ENCODE data around the gene BAG5.
A peak's percentile ranks its signal among the peaks of the same experiment; 100 is the strongest.
"Not testable (repeated sequence)": the region's sequence is repeated elsewhere in the genome, so short reads cannot be mapped to it uniquely, and the experiment has no call there.

BAG5 gene

DNA sequence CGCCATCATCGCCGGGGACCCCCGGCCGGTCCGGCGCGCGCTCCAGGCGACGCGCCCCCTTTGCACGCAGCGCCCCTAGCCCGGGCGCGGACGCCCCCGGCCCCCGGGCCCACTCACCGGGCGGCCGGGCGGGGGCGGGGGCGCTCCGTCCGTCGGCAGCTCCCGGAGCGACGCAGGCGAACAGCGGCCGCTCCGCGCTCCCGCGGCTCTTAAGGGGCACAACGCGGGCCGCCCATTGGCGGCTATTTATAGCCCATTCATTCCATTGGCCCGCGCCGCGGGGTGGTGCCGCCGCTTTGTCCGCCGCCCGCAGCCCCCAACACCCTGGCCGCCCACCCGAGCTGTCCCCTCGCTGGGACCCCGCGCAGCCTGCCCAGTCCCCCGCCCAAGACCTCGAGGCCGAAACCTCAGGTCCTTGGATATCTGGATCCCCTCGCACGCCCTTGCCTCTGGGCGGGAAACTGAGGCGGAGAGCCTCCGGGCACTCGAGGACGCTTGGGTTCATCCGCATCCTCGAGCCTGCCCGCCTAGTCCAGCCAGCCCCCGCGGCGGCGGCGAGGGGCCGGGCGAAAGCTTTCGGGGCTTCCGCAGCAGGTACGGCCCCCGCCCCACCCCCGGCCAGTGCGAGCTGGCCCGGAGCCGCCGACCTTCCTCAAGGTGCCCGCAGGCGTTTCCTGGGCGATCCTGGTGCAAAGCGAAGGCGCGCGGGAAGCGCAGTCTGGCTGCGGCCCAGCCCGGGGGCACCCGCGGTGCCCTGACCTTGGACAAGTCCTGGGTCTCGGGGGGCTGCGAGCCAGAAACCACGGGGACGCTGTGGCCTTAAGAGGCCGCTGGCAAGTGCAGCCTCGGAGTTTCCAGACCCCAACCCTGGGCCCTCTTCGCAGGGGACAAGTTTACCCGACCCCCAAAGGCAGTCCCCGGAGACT, 39.5 kb downstream of the BAG5 start, which contains the start of gene CKB:
Gene CKB (minus strand): TSS at position 182 of the 926 bp plus-strand sequence. CDS start 337 bp downstream, outside the sequence.
- DNase-seq (ENCODE audit: low read depth, low spot score) = peak; percentile 81

- DNase-seq (ENCODE audit: low read depth, low spot score) = no peak
These were observed 40.4 kb downstream of the BAG5 start for GRCh38 chr14:103521951-103522563.

GRCh38 chr14:103521438-103521950, 41.0 kb downstream of the BAG5 start:
- DNase-seq (ENCODE audit: low read depth, low spot score) = no peak

- peak; percentile 88 for DNase-seq (ENCODE audit: low read depth, low spot score)
These were observed 41.6 kb downstream of the BAG5 start for GRCh38 chr14:103520657-103521437.

DNA sequence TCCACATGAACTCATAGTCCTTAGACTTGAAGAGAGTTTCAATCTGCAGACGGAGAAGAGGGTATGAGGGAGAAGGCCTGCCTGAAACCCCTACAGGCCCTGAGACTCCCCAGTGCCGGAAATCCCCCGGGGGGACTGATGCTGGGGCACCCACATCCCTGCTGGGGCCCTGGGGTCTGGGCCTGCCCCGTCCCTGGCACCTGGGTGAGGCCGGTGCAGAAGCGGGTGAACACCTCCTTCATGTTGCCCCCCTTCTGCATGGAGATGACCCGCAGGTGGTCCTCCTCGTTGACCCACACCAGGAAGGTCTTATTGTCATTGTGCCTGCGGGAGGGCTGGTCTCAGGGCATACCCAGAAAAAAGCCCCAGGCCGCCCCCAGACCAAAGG, 42.2 kb downstream of the BAG5 start:
- no peak for DNase-seq (ENCODE audit: low read depth, low spot score)

GRCh38 chr14:103519837-103520212, 42.6 kb downstream of the BAG5 start:
- peak; percentile 31 for DNase-seq (ENCODE audit: low read depth, low spot score)

DNA sequence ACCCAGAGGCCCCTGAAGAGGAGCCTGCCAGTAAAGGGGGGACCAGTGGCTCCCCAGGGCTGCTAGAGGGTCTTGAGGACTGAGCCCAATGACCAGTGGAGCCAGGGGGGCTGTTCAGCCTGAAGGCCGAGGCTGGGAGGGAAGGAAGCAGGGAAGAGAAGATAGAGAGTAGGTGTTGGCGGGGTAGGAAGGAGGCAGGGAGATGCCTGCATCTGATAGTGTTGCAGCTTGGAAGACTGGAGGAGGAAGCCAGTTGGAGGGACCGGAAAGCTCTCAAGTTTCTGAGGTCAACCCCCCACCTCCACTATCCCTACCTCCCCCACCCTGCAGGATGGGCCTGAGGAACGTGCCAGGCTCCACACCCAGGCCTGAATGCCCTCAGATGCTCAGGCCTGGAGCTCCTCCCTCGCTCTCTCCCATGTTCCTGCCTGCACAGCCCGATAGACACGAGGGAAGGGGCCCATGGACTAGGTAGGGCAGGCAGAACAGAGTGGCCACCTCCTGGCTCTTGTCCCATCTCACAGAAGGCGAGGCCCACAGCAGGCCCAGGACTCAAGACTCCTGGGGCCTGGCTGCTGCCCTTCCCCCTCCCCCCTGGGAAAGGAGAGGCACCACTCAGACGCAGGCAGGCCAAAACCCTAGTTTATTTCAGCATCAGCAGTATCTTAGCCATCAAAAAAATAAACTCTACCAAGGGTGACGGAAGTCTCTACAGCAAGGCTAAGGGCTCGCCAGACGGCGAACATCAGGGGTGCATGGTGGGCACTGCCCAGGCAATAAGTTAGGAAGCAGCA, 43.2 kb downstream of the BAG5 start:
- DNase-seq (ENCODE audit: low read depth, low spot score) = peak; percentile 30

GRCh38 chr14:103518422-103519042, 43.9 kb downstream of the BAG5 start:
- peak; percentile 81 for DNase-seq (ENCODE audit: low read depth, low spot score)

GRCh38 chr14:103517721-103518421, 44.6 kb downstream of the BAG5 start:
- DNase-seq (ENCODE audit: low read depth, low spot score) = no peak

DNA sequence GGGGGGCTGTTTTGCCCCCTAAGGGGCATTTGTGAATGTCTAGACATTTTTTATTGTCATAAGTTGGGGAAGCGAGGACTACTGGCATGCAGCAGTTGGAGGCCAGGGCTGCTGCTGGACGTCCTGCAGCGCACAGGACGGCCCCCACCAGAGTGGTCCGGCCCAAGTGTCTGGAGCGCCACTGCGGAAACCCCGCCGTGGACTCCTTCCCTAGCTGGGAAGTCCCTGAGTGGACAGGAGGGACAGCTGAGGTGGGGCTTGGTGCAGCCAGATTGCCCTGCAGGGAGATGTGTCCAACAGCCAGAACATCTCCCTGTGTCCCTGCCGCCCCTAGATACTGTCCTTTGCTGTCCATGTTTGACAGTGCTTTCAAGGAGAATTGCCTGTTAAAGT, 45.3 kb downstream of the BAG5 start:
- DNase-seq (ENCODE audit: low read depth, low spot score) = no peak

DNA sequence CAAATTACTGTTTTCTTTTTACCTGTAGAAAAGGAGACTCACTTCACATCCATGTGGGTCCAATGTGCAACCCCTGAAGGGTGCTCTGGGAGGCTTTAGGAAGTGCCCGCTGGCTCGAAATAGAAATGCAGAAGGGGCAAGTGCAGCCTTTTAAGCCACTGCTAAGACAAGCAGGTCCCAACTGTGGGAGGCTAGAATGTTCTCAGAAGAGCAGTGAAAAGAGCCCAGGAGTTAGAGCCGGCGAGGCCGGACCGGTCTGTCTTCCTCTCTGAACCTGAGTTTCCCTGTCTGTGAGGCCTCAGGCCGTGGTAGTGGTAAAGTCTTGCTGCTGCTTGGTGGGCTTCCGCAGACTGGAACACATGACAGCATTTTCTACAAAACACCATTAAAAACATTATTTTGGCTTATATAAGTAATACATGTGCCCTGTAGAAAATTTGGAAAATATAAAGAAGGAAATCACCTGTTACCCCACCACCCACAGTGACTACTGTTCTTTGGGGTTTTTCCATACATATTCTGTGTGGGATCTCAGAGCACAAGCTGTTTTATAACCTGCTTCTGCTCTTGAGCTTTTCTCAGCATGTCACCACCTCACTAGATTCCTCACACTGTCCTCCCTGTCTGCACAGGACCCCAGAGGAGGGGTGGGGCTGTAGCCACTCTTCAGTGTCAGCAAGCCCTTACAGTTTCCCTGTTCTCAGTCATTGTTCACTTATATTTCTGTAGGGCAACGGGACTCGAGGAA, 45.9 kb downstream of the BAG5 start:
- DNase-seq (ENCODE audit: low read depth, low spot score) = peak; percentile 44

DNA sequence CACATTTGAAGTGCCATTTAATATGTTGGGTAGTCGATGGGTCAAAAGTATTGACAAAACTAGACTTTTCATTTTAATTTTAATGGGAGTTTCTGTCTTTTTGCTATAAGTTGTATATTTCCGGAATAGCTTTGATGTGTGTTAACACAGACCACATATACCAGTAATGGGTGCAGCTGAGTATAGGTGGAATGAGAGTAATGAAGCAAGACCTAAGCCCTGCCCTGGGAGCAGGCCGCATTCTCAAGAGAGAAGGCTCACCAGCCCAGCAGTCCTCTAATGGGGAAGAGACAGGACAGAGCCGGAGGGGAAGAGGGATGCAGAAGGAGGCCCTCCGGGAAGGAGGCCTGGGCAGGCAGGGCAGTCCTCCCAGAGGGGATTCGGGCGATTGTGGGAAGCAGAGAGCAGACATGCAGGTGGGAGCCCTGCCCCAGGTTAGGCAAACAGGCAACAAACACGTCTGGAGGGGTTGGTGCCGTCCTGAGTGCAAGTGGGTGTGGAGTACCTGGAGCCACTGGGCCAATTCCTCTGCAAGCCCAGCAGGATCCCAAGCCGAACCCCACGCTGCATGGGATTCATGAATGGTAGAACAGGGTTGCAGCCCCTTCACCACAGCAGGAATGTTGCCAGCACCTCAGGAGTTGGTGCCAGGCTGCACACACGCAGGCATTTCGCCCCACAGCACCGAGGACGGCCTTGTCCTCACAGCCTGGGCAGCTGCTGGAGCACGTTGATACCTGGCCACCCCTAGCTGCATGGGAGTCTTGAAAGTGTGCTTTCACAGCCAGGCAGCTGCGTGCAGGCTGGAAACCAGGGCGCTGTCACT, 47.6 kb downstream of the BAG5 start:
- no peak for DNase-seq (ENCODE audit: low read depth, low spot score)

DNA sequence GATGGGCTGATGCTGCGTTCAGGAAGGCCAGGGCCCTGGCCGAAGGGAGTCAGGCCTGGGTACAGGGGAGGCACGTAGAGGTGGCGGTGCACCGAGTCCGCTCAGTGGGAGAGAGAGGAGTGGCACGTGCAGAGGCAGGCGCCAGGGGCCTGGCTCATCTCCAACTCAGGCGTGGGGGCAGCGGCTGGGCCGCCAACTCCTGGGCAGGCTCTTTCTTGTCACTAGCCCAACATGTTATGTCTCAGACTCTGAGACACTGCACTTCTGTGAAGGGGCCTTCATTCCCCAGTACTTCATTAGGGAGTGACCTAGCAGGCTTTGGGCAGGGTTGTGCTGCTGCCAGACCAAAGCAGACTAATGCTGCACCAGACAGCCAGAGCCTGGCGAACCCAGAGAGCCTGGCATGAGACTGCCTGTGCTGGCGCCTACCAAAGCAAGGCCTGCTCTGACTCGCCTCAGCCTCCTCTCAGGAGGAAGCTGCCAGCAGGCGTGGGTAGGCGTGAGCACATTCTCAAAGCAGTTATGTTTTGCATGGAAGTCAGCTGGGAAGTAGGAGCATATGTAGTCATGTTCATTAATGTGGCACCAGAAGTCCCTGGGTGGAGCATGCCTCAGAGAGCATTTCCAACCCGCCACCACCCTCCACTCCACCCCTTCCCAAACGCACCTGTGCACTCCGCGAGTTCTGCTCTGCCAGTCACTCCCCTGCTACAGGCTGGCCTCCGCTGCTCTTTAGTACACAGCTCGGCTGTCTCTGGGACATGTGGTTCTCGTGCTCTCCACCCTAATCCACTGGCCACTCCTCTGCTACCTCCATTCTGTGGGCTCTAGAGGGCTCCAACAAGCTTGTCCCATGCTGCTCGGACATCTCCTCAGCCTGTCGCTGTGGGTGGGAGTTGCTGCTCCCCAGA, 49.5 kb downstream of the BAG5 start:
- no peak for DNase-seq (ENCODE audit: low read depth, low spot score)

DNA sequence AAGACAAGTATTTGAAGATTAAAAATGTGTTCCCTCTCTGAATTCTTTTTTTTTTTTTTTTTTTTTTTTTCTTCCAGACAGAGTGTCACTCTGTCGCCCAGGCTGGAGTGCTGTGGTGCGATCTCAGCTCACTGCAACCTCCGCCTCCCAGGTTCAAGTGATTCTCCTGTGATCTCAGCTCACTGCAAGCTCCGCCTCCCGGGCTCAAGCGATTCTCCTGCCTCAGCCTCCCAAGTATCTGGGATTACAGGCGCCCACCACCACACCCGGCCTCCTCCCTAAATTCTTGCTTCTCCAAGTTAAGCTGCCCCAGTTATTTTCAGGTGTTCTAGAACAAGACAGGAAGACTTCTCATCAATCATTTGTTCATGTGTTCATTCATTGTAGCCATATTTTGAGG, 50.3 kb downstream of the BAG5 start:
- not testable (repeated sequence) for DNase-seq (ENCODE audit: low read depth, low spot score)

DNA sequence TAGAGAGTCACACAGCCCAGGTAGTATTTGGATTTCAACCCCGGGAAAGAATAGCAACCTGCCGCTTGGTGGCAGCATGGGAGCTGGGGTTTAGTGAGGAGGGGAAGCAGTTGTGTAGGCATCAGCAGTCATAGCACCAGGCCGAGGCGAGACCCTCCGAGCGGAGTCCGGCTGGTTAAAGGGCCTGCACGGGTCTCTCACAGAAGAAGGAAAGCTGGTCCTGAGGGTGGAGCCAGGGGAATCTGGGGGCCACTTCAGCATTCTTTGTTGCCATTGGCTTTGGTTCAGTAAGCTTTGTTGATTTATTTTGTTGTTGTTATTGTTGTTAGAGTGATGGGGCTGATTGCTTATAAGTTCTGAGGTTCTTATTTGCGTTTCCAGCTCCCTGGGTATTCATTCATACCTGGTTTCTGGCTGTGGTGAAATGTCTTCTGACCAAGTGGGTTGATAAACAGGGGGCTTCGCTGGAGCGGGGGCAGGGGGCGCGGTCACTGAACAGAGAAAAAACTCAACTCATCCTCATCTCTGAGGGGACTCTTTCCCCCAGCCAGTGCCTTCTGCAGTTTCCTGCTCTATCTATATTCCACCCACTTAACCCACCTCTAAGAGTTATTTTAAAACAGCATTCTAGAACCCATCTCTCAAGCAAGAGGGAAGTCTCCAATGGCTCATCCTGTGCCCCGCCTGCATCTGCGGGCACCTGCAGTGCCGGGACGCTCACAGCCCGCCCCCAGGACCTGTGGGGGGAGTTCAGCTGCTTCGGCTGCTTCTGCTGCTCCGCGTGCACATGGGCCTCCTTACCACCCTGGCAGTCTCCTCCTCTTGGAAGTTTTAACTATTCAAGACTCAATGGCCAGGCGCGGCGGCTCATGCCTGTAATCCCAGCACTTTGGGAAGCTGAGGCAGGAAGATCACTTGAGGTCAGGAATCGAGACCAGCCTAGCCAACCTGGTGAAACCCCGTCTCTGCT, 51.4 kb downstream of the BAG5 start:
- no peak for DNase-seq (ENCODE audit: low read depth, low spot score)

Measured in ELF-1 (cell line).